Activated CD4-positive, alpha-beta memory T cell treated with anti-CD3 and anti-CD28 coated beads, Interleukin-2, amount 10 ng/mL, durations not matched to agents 7 days and 5 days (primary cell): Measurements from ENCODE around the gene NDUFAF8. TPM values are rescaled to one million over a fixed set of nuclear protein-coding genes. Genes with fewer than 3 reads are reported as not detected.

ENCODE experiments used
- CTCF ChIA-PET: fragments of 350-600 bp; sonication (Branson Sonifier 250); formaldehyde crosslinking; loops from one replicate; lab custom pipeline; 2021; ENCODE audit warnings: antibody characterized with exemption, inconsistent platforms; lab: Charles Lee
- POLR2A ChIA-PET: fragments of 350-600 bp; sonication (Branson Sonifier 250); formaldehyde crosslinking; loops from one replicate; lab custom pipeline; 2021; ENCODE audit warnings: antibody characterized with exemption; lab: Charles Lee
- DNase-seq: peaks from one replicate; pipeline ENCODE4 v3.0.0-alpha.2; 2020
- H3K27ac Mint-ChIP-seq: one replicate; pipeline ENCODE4 v1.8.0; 2021; ENCODE audit warnings: mild to moderate bottlenecking, mixed read lengths
- H3K27me3 Mint-ChIP-seq: one replicate; pipeline ENCODE4 v1.8.0; 2021; ENCODE audit warnings: mixed read lengths
- H3K36me3 Mint-ChIP-seq: one replicate; pipeline ENCODE4 v1.8.0; 2021; ENCODE audit warnings: low read depth, mixed read lengths
- H3K4me1 Mint-ChIP-seq: one replicate; pipeline ENCODE4 v1.8.0; 2021; ENCODE audit warnings: mixed read lengths
- H3K4me3 Mint-ChIP-seq: one replicate; pipeline ENCODE4 v1.8.0; 2021; ENCODE audit warnings: mild to moderate bottlenecking, mixed read lengths
- H3K9me3 Mint-ChIP-seq: one replicate; pipeline ENCODE4 v1.8.0; 2021; ENCODE audit warnings: mixed read lengths
- total RNA-seq, 2 experiments: library from RNA; stranded (reverse); gene quantifications; one replicate each; pipeline ENCODE4 v1.2.3, GENCODE V29; 2021

NDUFAF8 gene
- total RNA-seq, 2 experiments from 2014 or later, result 27.8 to 33.5 TPM

DNA sequence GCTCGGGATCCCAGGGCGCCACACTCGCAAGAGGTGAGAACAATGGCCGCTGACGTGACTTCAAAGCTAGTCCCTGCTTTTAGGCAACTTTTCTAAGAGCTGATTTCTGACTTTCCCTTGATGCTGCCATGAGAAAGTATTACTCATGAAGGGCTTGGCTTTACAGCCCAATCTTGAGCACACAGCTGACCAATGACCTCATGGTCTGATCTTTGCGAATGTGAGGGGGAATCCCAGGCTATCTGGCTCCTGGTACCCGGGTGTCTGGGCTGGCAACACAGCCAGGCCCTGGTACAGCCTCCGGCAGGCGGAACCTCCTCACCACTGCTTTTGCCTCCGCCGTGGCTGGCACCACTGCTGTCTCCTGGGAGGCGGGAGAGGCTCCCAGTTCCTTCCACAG, 17.5 kb downstream of the NDUFAF8 start:
- Mint-ChIP-seq H3K4me1 (peaks cover 8% of the 10 kb centered on the region), H3K4me3 (no peak overlapping the region), H3K27ac (no peak overlapping the region), H3K36me3 (peaks cover 19% of the 10 kb centered on the region), H3K27me3 (no peaks in the 10 kb centered on the region), H3K9me3 (no peaks in the 10 kb centered on the region)
- DNase-seq, result no peak
- ChIA-PET POLR2A (no interaction called here), CTCF (no interaction called here)

GRCh38 chr17:81257533-81257932, 18.4 kb downstream of the NDUFAF8 start:
- Mint-ChIP-seq H3K4me1 (peaks cover 8% of the 10 kb centered on the region), H3K9me3 (no peaks in the 10 kb centered on the region), H3K4me3 (no peak overlapping the region), H3K36me3 (peaks cover 19% of the 10 kb centered on the region), H3K27ac (no peak overlapping the region), H3K27me3 (no peaks in the 10 kb centered on the region)
- DNase-seq, result no peak
- POLR2A ChIA-PET, result no interaction called here
- CTCF ChIA-PET, result no interaction called here

- POLR2A ChIA-PET, result no interaction called here
- Mint-ChIP-seq H3K36me3 (peaks cover 20% of the 10 kb centered on the region), H3K4me3 (no peak overlapping the region), H3K27ac (no peak overlapping the region), H3K9me3 (no peaks in the 10 kb centered on the region), H3K27me3 (no peaks in the 10 kb centered on the region), H3K4me1 (peaks cover 6% of the 10 kb centered on the region)
- CTCF ChIA-PET, result no interaction called here
- no peak for DNase-seq
These were observed 19.2 kb downstream of the NDUFAF8 start for GRCh38 chr17:81258292-81258691.

DNA sequence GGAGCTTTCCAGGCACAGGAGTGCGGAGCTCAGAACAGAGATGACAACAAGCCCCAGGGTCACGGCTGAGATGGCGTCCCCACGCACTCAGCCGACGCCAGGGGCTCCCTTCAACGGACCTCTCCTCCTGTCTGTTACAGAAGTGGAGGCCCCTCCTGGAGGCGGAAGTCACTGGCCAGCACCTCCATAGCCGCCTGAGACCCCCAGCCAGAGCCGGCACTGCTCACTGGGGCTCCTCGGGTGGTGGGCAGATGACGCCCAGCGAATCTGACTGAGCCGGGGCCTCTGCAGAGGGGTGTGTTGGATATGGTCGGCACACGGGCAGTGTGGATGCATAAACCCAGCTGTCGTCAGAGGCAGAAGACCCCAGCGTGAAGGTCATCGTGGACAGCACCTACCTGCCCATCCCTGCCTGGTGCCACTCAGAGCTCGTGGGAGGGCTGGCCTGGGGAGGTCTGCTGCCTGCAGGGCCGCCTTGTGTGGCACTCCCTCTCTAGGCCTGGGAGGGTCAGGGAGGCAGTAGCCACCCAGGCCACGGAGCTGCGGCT, 20.0 kb downstream of the NDUFAF8 start:
- Mint-ChIP-seq H3K4me3 (no peak overlapping the region), H3K27ac (no peak overlapping the region), H3K27me3 (no peaks in the 10 kb centered on the region), H3K9me3 (no peaks in the 10 kb centered on the region), H3K36me3 (peaks cover 13% of the 10 kb centered on the region), H3K4me1 (no peaks in the 10 kb centered on the region)
- DNase-seq, result no peak
- ChIA-PET CTCF (no interaction called here), POLR2A (no interaction called here)

GRCh38 chr17:81260171-81260570, 21.1 kb downstream of the NDUFAF8 start:
- H3K36me3 Mint-ChIP-seq, result peaks cover 20% of the 10 kb centered on the region

DNA sequence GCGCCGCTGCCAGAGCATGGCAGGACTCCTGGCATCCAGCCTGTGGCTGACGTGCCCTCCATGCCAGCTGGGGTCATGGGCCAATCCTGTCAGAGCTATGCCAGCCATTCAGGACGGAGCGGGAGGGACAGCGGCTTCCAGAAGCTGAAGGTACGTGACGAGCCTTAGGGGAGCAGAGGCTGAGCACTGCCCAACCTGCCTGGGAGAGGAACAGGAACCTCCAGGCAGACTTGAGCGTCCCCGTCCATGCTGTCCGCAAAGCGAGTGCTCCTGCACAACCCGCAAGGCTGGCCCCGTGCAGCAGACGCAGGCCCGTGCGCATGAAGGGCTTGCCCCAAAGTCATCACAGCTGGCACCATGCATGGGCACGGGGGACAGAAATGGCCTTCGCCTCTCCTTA, 21.5 kb downstream of the NDUFAF8 start:
- no peak overlapping the region for H3K27ac Mint-ChIP-seq
- DNase-seq, result no peak
- H3K4me3 Mint-ChIP-seq, result no peak overlapping the region
- H3K9me3 Mint-ChIP-seq, result no peaks in the 10 kb centered on the region
- peaks cover 25% of the 10 kb centered on the region for H3K36me3 Mint-ChIP-seq
- no peaks in the 10 kb centered on the region for H3K27me3 Mint-ChIP-seq
- CTCF ChIA-PET, result no interaction called here
- no peaks in the 10 kb centered on the region for H3K4me1 Mint-ChIP-seq
- POLR2A ChIA-PET, result no interaction called here

More at GRCh38 chr17:81260171-81260570, 21.1 kb downstream of the NDUFAF8 start:
- Mint-ChIP-seq H3K9me3 (no peaks in the 10 kb centered on the region), H3K4me1 (no peaks in the 10 kb centered on the region), H3K4me3 (no peak overlapping the region), H3K27ac (no peak overlapping the region), H3K27me3 (no peaks in the 10 kb centered on the region)
- POLR2A ChIA-PET, result no interaction called here
- CTCF ChIA-PET, result no interaction called here
- DNase-seq, result no peak

DNA sequence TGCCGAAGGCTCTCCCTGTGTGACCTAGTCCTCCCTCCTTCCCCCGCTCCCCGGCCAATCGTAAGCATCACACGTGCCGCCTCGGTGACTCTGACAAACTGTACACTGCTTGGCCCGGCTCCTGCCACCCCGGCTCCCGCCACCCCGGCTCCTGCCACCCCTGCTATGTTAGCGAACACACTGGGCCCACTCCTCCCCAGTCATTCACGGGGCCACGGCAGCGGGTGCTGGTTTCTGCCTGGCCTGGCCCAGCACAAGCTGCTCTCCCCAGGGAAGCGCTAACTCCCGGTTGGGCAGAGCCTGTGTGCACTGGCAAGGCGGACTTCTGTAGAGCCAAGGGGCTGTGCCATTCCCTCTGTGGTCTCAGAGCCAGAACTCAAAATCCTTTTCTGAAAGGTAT, 22.0 kb downstream of the NDUFAF8 start:
- Mint-ChIP-seq H3K9me3 (no peaks in the 10 kb centered on the region), H3K27ac (no peak overlapping the region), H3K27me3 (no peaks in the 10 kb centered on the region), H3K4me3 (no peak overlapping the region), H3K4me1 (peaks cover 1% of the 10 kb centered on the region), H3K36me3 (peaks cover 30% of the 10 kb centered on the region)
- POLR2A ChIA-PET, result no interaction called here
- CTCF ChIA-PET, result no interaction called here
- no peak for DNase-seq

- CTCF ChIA-PET, result interaction anchor here (1.3 kb wide), 1 partner anchor 9 kb away, joined by 4 read pairs; no protein-coding TSS in a partner anchor
- peaks cover 1% of the 10 kb centered on the region for H3K4me1 Mint-ChIP-seq
These were observed 22.6 kb downstream of the NDUFAF8 start for GRCh38 chr17:81261582-81262336.

DNA sequence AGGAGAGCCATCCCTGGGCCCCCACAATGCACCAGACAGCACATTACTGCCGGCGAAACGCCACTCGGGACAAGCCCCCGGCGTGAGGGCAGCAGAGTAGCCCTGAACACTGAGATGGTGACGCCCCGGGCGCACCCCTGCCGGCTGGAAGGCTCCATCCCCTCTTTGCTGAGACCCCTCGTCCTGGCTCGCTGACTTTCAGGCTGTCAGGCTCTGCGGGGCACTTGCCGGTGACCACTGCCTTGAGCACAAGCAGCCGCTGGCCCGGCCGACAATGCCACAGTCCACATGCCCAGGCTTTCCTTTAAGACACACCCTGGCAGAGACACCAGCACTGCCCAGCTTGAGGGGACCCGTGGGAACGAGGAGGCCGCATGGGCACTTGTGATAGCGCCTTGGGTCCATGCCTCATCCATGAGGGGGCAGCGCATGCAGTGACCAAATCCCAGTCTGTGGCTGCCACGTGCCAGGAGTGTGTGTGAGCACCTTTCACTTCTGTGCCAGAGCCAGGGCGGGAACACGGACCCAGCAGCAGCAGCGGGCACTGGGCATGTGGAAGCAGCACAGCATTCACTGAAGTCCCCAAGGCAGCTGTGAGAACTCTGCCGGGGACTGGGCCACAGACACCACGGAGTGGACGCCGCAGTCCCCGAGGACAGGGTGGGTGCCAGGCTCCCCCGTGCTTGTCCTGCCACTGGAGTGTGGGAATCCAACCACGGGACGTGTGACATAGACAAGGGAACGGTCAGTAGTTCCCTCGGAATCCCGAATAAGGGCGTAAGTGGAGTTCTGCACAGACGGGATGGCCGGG, 24.5 kb downstream of the NDUFAF8 start:
- H3K4me3 Mint-ChIP-seq, result no peak overlapping the region
- H3K4me1 Mint-ChIP-seq, result peaks cover 1% of the 10 kb centered on the region
- ChIA-PET CTCF (interaction anchor here (1.3 kb wide), 1 partner anchor 11 kb away, joined by 4 read pairs; no protein-coding TSS in a partner anchor), POLR2A (no interaction called here)
- H3K27ac Mint-ChIP-seq, result no peak overlapping the region
- peaks cover 37% of the 10 kb centered on the region for H3K36me3 Mint-ChIP-seq
- no peak for DNase-seq
- H3K9me3 Mint-ChIP-seq, result no peaks in the 10 kb centered on the region
- no peaks in the 10 kb centered on the region for H3K27me3 Mint-ChIP-seq

More at GRCh38 chr17:81261582-81262336, 22.6 kb downstream of the NDUFAF8 start:
- POLR2A ChIA-PET, result no interaction called here
- H3K4me3 Mint-ChIP-seq, result no peak overlapping the region
- no peaks in the 10 kb centered on the region for H3K27me3 Mint-ChIP-seq
- peaks cover 32% of the 10 kb centered on the region for H3K36me3 Mint-ChIP-seq
- DNase-seq, result no peak
- H3K27ac Mint-ChIP-seq, result no peak overlapping the region
- H3K9me3 Mint-ChIP-seq, result no peaks in the 10 kb centered on the region

- Mint-ChIP-seq H3K27me3 (no peaks in the 10 kb centered on the region), H3K4me1 (peaks cover 1% of the 10 kb centered on the region), H3K9me3 (no peaks in the 10 kb centered on the region), H3K36me3 (peaks cover 48% of the 10 kb centered on the region), H3K27ac (no peak overlapping the region), H3K4me3 (no peak overlapping the region)
- CTCF ChIA-PET, result interaction anchor here (1.1 kb wide), 1 partner anchor 220 kb away, joined by 3 read pairs; no protein-coding TSS in a partner anchor
- POLR2A ChIA-PET, result no interaction called here
- no peak for DNase-seq
These were observed 25.5 kb downstream of the NDUFAF8 start for GRCh38 chr17:81264640-81265039.

- POLR2A ChIA-PET, result no interaction called here
- Mint-ChIP-seq H3K4me1 (peaks cover 1% of the 10 kb centered on the region), H3K36me3 (peaks cover 53% of the 10 kb centered on the region), H3K9me3 (no peaks in the 10 kb centered on the region), H3K27ac (no peak overlapping the region), H3K4me3 (no peak overlapping the region), H3K27me3 (no peaks in the 10 kb centered on the region)
- CTCF ChIA-PET, result interaction anchor here (1.1 kb wide), 1 partner anchor 219 kb away, joined by 3 read pairs; no protein-coding TSS in a partner anchor
- DNase-seq, result no peak
These were observed 26.5 kb downstream of the NDUFAF8 start for GRCh38 chr17:81265576-81265975.

- Mint-ChIP-seq H3K4me3 (no peak overlapping the region), H3K27me3 (no peaks in the 10 kb centered on the region), H3K9me3 (no peaks in the 10 kb centered on the region), H3K27ac (no peak overlapping the region), H3K4me1 (peaks cover 2% of the 10 kb centered on the region), H3K36me3 (peaks cover 55% of the 10 kb centered on the region)
- CTCF ChIA-PET, result interaction anchor here (1.0 kb wide), 1 partner anchor 15 kb away, joined by 3 read pairs; no protein-coding TSS in a partner anchor
- DNase-seq, result no peak
- POLR2A ChIA-PET, result no interaction called here
These were observed 28.4 kb downstream of the NDUFAF8 start for GRCh38 chr17:81267390-81268067.
